GM19468 (cell line): ENCODE data around the gene RPE65.
"Not testable (repeated sequence)": the region's sequence is repeated elsewhere in the genome, so short reads cannot be mapped to it uniquely, and the experiment has no call there.

ENCODE experiments used
- ATAC-seq: cut with Tn5 transposase; IDR thresholded peaks from one replicate; pipeline ENCODE4 v1.9.1; 2021; ENCODE audit warnings: mild to moderate bottlenecking, moderate library complexity, moderate number of reproducible peaks; ENCODE audit not compliant: unreplicated experiment; ENCODE audit errors: extremely low read depth

RPE65 gene

DNA sequence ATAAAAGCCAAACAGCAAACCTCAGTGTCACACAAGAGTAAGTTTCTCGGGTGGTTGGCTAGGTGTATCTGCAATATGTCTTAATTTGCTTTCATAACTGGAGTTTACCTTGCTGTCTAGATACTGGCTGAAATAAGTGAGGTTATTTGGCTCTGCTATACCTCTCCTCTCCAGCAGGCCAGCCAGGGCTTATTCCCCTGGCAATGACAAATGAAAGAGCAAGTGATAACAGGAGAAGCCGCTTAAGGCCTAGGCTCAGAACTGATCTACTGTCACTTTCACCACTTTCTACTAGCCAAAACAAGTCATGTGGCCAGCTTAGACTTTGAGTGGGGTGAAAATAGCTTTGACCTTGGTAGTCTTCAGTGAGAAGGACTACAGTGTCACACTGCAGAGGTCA is 4.8 kb upstream of the RPE65 start:
- ATAC-seq: no peak

DNA sequence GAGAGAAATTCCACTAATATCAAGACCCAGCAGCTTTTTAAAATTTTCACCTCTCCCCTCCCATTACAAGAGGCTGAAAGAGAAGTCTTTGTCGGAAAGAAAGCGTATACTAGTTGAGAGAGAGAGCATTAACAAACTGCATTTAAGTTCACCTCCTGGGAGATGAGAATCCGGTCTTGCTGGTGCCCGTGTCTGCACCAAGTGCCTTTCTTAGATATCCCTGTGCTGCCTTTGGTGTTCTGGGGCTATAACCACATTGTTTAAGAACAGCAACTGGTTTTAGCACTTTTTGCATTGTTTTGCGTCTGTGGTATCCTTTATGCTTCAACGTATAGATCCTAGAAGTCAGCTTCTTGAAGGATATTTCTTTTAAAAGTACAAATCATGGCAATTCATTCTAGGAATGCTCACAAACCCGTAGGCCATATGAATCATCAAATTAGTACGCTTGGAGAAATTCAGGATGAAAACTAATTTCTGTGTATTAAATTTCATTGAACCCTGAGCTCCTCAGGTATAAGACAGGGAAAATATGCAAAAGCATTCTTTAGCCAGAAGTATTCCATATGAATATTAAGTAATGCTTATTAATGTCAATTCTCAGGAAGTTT is 3.4 kb upstream of the RPE65 start:
- no peak for ATAC-seq

GRCh38 chr1:68448365-68448764 is 1.4 kb downstream of the RPE65 start:
- no peak for ATAC-seq

- no peak for ATAC-seq
These were observed 4.0 kb downstream of the RPE65 start for GRCh38 chr1:68445709-68446108.

- peak; percentile 82 for ATAC-seq
These were observed 6.8 kb downstream of the RPE65 start for GRCh38 chr1:68442822-68443556.

- no peak for ATAC-seq
These were observed 7.7 kb downstream of the RPE65 start for GRCh38 chr1:68442006-68442405.

- no peak for ATAC-seq
These were observed 11.4 kb downstream of the RPE65 start for GRCh38 chr1:68438310-68438709.

DNA sequence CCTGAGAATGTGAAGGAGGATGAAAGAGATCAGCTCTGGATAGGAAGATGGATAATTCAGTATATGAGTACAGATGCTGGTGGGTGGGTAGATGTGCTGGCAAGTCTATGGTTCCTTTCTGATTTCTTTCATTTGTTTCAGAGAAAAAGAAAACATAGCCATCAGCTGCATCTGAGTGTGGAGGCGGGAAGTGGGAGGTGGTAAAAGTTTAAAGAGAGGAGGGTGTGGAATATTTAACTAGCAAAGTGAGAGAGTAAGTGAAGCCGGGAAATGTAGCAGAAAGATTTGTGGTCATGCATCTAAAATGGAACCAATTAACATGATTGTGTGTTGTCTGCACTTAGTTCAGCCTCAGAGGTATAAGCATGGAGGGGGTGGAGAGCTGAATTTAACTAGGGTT is 16.4 kb downstream of the RPE65 start:
- no peak for ATAC-seq

DNA sequence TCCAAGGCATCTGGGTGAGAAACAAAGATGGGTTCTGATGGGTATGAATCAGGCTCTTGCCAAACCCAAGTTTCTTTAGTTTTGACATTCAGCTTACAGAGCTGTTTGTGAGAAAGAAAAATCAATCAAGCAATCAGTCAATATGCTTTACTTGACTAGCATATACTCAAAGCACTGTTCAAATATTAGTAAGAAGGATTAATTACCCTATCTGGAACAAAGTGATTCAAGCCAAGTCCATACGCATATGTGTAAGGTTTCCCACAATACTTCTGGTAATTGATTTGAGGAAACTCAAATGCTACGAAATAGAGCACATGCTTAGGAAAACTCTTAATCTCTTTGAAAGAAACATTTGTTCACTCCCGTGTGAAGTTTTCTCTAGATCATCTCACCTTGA is 18.7 kb downstream of the RPE65 start:
- no peak for ATAC-seq

GRCh38 chr1:68429233-68429808 is 20.4 kb downstream of the RPE65 start:
- ATAC-seq: no peak

DNA sequence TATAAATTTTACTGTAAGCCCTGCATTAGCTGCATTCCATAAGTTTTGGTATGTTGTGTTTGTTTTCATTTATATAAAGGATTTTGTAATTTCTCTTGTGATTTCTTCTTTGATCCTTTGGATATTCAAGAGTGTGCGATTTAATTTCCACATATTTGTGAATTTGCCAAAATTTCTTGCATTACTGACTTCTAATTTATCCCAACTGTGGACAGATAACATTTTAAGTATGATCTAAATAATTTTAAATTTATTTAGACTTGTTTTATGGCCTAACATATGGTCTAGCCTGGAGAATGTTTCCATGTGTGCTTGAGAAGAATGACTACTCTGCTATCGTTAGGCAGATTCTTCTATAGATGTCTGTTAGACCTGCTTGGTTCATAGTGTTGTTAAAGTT is 23.2 kb downstream of the RPE65 start:
- no peak for ATAC-seq

GRCh38 chr1:68421350-68421749 is 28.4 kb downstream of the RPE65 start:
- no peak for ATAC-seq

DNA sequence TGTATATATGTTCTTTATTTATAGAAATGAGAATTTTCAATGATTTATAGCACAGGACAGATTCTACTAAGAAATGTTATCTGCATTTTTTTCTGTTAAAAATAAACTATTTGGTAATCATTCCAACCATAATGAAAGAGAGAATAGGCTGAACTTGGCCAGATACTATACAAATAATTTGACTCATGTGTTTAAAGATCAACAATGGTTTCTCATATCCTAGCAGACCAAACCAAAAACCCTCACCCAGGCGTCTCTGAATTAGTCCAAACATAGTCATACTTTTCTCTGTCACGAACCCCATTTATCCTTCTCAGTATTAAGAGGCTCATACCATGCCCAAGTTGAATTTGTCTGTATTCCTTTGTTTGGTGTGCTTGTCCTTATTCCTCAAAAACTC is 40.3 kb downstream of the RPE65 start:
- ATAC-seq: no peak

- ATAC-seq: no peak
These were observed 48.2 kb downstream of the RPE65 start for GRCh38 chr1:68401506-68401905.

DNA sequence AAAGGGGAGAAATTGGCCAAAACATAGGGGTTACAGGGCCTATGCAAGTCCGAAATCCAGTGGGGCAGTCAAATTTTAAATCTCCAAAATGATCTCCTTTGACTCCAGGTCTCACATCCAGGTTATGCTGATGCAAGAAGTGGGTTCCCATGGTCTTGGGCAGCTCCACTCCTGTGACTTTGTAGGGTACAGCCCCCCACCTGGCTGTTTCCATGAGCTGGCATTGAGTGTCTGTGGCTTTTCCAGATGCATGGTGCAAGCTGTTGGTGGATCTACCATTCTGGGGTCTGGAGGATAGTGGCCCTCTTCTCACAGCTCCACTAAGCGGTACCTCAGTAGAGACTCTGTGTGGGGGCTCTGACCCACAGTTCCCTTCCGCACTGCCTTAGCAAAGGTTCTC is 54.2 kb downstream of the RPE65 start:
- ATAC-seq: not testable (repeated sequence)

DNA sequence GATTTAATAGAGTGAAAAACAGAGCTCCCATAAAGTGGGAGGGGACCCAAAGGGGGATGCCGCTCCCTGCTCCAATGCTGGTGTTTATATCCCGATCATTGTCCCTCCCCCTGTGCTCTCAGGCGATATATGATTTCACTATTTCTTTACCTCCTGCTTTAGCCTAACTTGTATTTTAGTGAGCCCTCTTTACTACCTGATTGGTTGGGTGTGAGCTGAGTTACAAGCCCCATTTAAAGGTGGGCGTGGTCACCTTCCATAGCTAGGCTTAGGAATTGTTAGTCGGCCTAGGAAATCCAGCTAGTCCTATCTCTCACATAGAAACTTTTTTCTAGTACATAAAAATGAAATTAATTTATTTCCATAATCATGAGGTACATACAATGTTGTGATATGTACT is 57.3 kb downstream of the RPE65 start:
- not testable (repeated sequence) for ATAC-seq

DNA sequence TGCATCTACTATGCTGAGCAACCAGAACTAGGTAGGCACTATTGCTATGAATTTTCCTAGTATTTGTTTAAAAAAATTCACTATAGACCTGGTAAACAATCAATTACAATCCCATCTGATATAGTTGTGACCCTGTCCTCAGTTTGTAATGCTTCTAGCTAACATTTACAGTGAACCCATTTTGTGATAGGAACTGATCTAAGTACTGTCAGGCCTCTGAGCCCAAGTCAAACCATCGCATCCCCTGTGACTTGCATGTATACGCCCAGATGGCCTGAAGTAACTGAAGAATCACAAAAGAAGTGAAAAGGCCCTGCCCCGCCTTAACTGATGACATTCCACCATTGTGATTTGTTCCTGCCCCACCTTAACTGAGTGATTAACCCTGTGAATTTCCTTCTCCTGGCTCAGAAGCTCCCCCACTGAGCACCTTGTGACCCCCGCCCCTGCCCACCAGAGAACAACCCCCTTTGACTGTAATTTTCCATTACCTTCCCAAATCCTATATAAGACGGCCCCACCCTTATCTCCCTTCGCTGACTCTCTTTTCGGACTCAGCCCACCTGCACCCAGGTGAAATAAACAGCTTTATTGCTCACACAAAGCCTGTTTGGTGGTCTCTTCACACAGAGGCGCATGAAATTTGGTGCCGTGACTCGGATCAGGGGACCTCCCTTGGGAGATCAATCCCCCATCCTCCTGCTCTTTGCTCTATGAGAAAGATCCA is 63.8 kb downstream of the RPE65 start:
- ATAC-seq: not testable (repeated sequence)

- ATAC-seq: no peak
These were observed 64.8 kb downstream of the RPE65 start for GRCh38 chr1:68384872-68385411.

DNA sequence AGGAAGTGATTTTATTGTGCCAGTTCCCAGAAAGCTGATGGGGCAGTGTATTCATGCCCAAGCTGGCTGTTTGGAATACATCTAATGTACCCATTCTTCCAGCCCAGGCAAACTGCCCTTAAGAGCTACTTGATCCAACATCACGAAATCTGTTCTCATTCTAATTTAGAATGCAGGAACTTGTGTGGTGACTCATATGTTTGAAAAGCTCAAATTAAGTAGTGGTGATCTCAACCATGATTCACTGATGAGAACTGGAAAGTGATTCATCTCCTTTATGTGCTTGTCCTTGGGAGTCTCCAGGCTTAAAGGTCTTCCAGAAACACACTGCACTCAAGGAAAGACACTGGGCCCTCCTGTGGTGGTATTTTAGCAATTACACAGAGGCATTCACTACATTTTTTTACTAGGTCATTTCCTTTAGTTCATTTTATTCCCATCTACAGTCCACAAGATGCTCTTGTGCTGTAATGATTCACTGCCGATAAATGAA is 65.4 kb downstream of the RPE65 start:
- ATAC-seq: no peak

DNA sequence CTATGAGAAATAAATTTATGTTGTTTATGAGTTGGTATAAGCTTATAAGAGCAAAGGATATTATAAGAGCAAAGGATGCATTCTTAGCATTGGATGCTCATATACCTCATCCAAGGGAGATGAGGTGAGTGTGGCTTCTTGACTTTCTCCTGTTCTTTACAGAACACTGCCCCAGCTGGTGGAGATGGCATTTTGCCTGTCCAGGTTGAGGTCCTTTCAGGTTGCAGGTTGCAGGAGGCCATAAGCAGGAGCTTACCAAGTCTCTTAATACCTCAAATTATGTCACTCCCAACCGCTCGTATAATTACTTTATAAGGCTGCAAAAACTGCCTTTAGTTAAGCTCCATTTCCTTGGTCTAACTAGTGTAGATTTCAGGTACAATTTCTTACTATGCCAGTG is 66.7 kb downstream of the RPE65 start:
- ATAC-seq: no peak

GRCh38 chr1:68379085-68379478 is 70.7 kb downstream of the RPE65 start:
- no peak for ATAC-seq
